ENCODE measurements around the gene CTNND2. TPM values are rescaled to one million over a fixed set of nuclear protein-coding genes. Genes with fewer than 3 reads are reported as not detected.

The CTNND2 gene
- total and polyA plus RNA-seq, 9 of the 15 experiments (the other 6 are each of a cell fraction or from before 2014, with no cell fraction given), result 0.03 to 0.35 TPM; not detected in 7

DNA sequence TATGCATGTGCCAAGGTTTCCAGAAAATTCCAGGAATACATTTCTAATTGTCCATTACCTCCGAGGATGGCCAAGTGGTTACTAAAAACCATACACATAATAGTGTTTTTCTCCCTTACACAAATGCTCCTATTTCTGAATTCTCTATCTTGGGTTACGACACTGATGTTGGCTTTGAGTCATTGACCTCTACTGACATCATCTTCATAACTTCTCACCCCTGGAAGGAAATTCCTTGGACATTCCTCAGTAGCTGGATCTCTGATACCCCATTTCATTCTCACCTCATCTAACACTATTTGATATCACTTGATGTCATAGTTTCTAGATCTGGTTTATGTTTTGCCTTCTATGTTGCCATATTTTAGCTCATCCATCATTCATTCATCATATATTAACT, 287.2 kb downstream of the CTNND2 start:
- H3K9me3 ChIP-seq (replicated peaks; ENCODE audit: control insufficient read depth, insufficient read depth, low read depth, low read length), result peaks cover 3% of the 10 kb centered on the region; the same call in 1 of the 2 replicates
- no peak overlapping the region for H2AFZ ChIP-seq (ENCODE audit: low read depth, low read length)
- H3K4me3 ChIP-seq, result no peak overlapping the region
- no peak overlapping the region for H3K4me2 ChIP-seq (ENCODE audit: insufficient read depth, low read length)
- FAIRE-seq (no peak), ATAC-seq (no peak), DNase-seq (ENCODE audit: extremely low read depth in 1 of 4, low spot score in 3 of 4) (no peak)
- intact Hi-C loops (cut with micrococcal nuclease) (no loop called here), in situ Hi-C loops (cut with MboI) (no loop called here)
- CTCF ChIA-PET (ENCODE audit: low intra/inter-chr PET ratio), result no interaction called here
- no peaks in the 10 kb centered on the region for H4K20me1 ChIP-seq (replicated peaks; ENCODE audit: control insufficient read depth, insufficient read depth, low read length)
- 0% methylated on average over 2 of the region's 2 CpGs for WGBS (ENCODE audit: insufficient coverage, low coverage, missing lambda C conversion rate)
- no peaks in the 10 kb centered on the region for H3K27me3 ChIP-seq (ENCODE audit: control insufficient read depth in 2 of 2, insufficient read depth in 2 of 2, low read length in 2 of 2)
- no peak overlapping the region for H3K27ac ChIP-seq (ENCODE audit: extremely low read depth, low read depth, low read length)
- H3K36me3 ChIP-seq (ENCODE audit: control insufficient read depth, insufficient read depth, low read length), result no peaks in the 10 kb centered on the region
- H3K9ac ChIP-seq (ENCODE audit: insufficient read depth in 1 of 2, low read depth in 2 of 2, low read length in 2 of 2), result no peak overlapping the region
- H3K79me2 ChIP-seq (ENCODE audit: control insufficient read depth, insufficient read depth, low read length), result no peaks in the 10 kb centered on the region
- BruUV-seq (replicated peaks), result no TSS peak
- TF ChIP-seq CBFA2T2 (conservative IDR thresholded peaks at IDR 0.05), result no peak
- no peak for TF ChIP-seq TAF7 (tag; IDR thresholded peaks at IDR 0.05)
- TF ChIP-seq MAZ (CRISPR knock-in tag; conservative IDR thresholded peaks at IDR 0.05 in 1 of 2, IDR thresholded peaks at IDR 0.05 in 1 of 2), result no peak
- no peak for TF ChIP-seq ATF1 (CRISPR knock-in tag; IDR thresholded peaks at IDR 0.05)
- no peak for TF ChIP-seq ATF1 (tag; IDR thresholded peaks at IDR 0.05)
- TF ChIP-seq ZNF76 (CRISPR knock-in tag; IDR thresholded peaks at IDR 0.05; ENCODE audit: borderline replicate concordance), result no peak
- no peak for TF ChIP-seq KLF6 (CRISPR knock-in tag; IDR thresholded peaks at IDR 0.05; ENCODE audit: borderline replicate concordance)
- TF ChIP-seq MYBL2 (IDR thresholded peaks at IDR 0.05; ENCODE audit: low read depth), result no peak
- no peak for TF ChIP-seq MYBL2 (CRISPR knock-in tag; IDR thresholded peaks at IDR 0.05; ENCODE audit: borderline replicate concordance)
- TF ChIP-seq, protein P1, sequence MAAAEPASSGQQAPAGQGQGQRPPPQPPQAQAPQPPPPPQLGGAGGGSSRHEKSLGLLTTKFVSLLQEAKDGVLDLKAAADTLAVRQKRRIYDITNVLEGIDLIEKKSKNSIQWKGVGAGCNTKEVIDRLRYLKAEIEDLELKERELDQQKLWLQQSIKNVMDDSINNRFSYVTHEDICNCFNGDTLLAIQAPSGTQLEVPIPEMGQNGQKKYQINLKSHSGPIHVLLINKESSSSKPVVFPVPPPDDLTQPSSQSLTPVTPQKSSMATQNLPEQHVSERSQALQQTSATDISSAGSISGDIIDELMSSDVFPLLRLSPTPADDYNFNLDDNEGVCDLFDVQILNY (CRISPR knock-in tag; IDR thresholded peaks at IDR 0.05), result no peak
- TF ChIP-seq TEAD1 (CRISPR knock-in tag; IDR thresholded peaks at IDR 0.05), result no peak
- TF ChIP-seq EHMT2 (IDR thresholded peaks at IDR 0.05), result no peak
- TF ChIP-seq, protein P2, sequence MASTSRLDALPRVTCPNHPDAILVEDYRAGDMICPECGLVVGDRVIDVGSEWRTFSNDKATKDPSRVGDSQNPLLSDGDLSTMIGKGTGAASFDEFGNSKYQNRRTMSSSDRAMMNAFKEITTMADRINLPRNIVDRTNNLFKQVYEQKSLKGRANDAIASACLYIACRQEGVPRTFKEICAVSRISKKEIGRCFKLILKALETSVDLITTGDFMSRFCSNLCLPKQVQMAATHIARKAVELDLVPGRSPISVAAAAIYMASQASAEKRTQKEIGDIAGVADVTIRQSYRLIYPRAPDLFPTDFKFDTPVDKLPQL (IDR thresholded peaks at IDR 0.05; ENCODE audit: extremely low read depth, insufficient read length), result no peak
- no peak for TF ChIP-seq MAFG (tag; conservative IDR thresholded peaks at IDR 0.05)
- no peak for TF ChIP-seq SIX5 (IDR thresholded peaks at IDR 0.05; ENCODE audit: borderline replicate concordance in 1 of 2, insufficient read depth in 1 of 2, low read depth in 1 of 2, low read length in 2 of 2)
- TF ChIP-seq ARID2 (IDR thresholded peaks at IDR 0.05), result no peak
- TF ChIP-seq NR2C1 (IDR thresholded peaks at IDR 0.05), result no peak
- no peak for TF ChIP-seq NR2C1 (tag; IDR thresholded peaks at IDR 0.05)
- no peak for TF ChIP-seq GABPB1 (CRISPR knock-in tag; IDR thresholded peaks at IDR 0.05)
- no peak for TF ChIP-seq FOXK1 (CRISPR knock-in tag; IDR thresholded peaks at IDR 0.05; ENCODE audit: borderline replicate concordance)
- no peak for TF ChIP-seq FOXK2 (conservative IDR thresholded peaks at IDR 0.05 in 1 of 2, IDR thresholded peaks at IDR 0.05 in 1 of 2; ENCODE audit: low read depth in 2 of 2)
- H3K4me1 ChIP-seq (replicated peaks in 1 of 2; ENCODE audit: control insufficient read depth in 2 of 2, insufficient read depth in 2 of 2, low read length in 2 of 2), result no peaks in the 10 kb centered on the region
- POLR2A ChIA-PET, result no interaction called here
- no peaks in the 10 kb centered on the region for H3K9me1 ChIP-seq (ENCODE audit: control insufficient read depth, insufficient read depth, low read length)

Measured in K562 (cell line).